GM12892 (cell line): ENCODE data around the gene KCNIP3.

Experiments used
- POLR2A ChIP-seq: IDR thresholded peaks from 2 replicates; pipeline ENCODE4 v1.6.1; 2011; ENCODE audit warnings: low read depth, low read length, control low read depth
- POLR2AphosphoS5 ChIP-seq: IDR thresholded peaks from 2 replicates; pipeline ENCODE4 v1.6.1; 2011; ENCODE audit warnings: low read depth, low read length, control low read depth
- TAF1 ChIP-seq: IDR thresholded peaks from 2 replicates; pipeline ENCODE4 v1.6.1; 2011; ENCODE audit warnings: low read depth, mild to moderate bottlenecking, control low read depth, low read length, borderline replicate concordance

DNA sequence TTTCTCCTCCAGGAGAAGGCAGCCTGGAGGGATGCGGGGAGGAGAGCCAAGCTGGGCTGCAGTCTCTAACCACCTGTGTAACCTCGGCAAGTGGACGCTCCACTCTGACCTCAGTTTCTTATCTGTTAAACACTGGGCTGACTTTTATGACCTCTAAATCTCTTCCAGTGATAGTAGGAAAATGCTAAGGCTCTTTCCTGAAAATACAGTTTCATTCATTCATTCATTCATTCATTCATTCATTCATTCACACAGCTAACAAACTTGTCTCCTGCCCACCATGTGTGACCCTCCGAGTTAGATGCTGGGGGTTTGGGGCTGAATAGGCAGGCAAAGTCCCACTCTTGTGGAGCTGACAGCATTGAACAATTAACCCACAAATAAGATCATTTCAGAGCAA is 13.6 kb upstream of the KCNIP3 start:
- TF ChIP-seq POLR2A: no peak
- no peak for TF ChIP-seq POLR2AphosphoS5
- no peak for TF ChIP-seq TAF1
